Measurements from ENCODE around the gene DPP6. TPM values are rescaled to one million over a fixed set of nuclear protein-coding genes. Genes with fewer than 3 reads are reported as not detected.
"Not testable (repeated sequence)": the region's sequence is repeated elsewhere in the genome, so short reads cannot be mapped to it uniquely, and the experiment has no call there.

Gene DPP6
- total RNA-seq, 1 experiment from 2014 or later: not detected

- BruUV-seq (replicated peaks): not testable (repeated sequence)
Measured at GRCh38 chr7:154117411-154118390, 65.5 kb downstream of the DPP6 start.

GRCh38 chr7:154120825-154121224 is 68.6 kb downstream of the DPP6 start:
- H3K9me3 ChIP-seq (ENCODE audit: low read depth, low read length, poor library complexity, severe bottlenecking); BruUV-seq (replicated peaks); H3K4me3 ChIP-seq (ENCODE audit: low read depth, low read length, poor library complexity, severe bottlenecking); DNase-seq (ENCODE audit: low spot score); H3K4me1 ChIP-seq (ENCODE audit: insufficient read depth, low read length, poor library complexity, severe bottlenecking); H3K36me3 ChIP-seq (ENCODE audit: insufficient read depth, low read length, poor library complexity, severe bottlenecking); CTCF ChIA-PET; H3K27ac ChIP-seq (ENCODE audit: low read depth, low read length, poor library complexity, severe bottlenecking); POLR2A ChIA-PET (ENCODE audit: low non-redundant PET); intact Hi-C loops (cut with micrococcal nuclease; ENCODE audit: unreplicated experiment); H3K27me3 ChIP-seq (replicated peaks; ENCODE audit: insufficient read depth, low read depth, low read length, poor library complexity): not testable (repeated sequence)

More at GRCh38 chr7:154117411-154118390, 65.5 kb downstream of the DPP6 start:
- intact Hi-C loops (cut with micrococcal nuclease; ENCODE audit: unreplicated experiment); CTCF ChIA-PET; H3K4me3 ChIP-seq (ENCODE audit: low read depth, low read length, poor library complexity, severe bottlenecking); H3K4me1 ChIP-seq (ENCODE audit: insufficient read depth, low read length, poor library complexity, severe bottlenecking); H3K9me3 ChIP-seq (ENCODE audit: low read depth, low read length, poor library complexity, severe bottlenecking); H3K27me3 ChIP-seq (replicated peaks; ENCODE audit: insufficient read depth, low read depth, low read length, poor library complexity); POLR2A ChIA-PET (ENCODE audit: low non-redundant PET); DNase-seq (ENCODE audit: low spot score); H3K36me3 ChIP-seq (ENCODE audit: insufficient read depth, low read length, poor library complexity, severe bottlenecking); H3K27ac ChIP-seq (ENCODE audit: low read depth, low read length, poor library complexity, severe bottlenecking): not testable (repeated sequence)

GRCh38 chr7:154122720-154123119 is 70.5 kb downstream of the DPP6 start:
- BruUV-seq (replicated peaks); POLR2A ChIA-PET (ENCODE audit: low non-redundant PET): not testable (repeated sequence)

GRCh38 chr7:154123397-154123796 is 71.2 kb downstream of the DPP6 start:
- H3K9me3 ChIP-seq (ENCODE audit: low read depth, low read length, poor library complexity, severe bottlenecking); H3K27me3 ChIP-seq (replicated peaks; ENCODE audit: insufficient read depth, low read depth, low read length, poor library complexity); POLR2A ChIA-PET (ENCODE audit: low non-redundant PET); H3K27ac ChIP-seq (ENCODE audit: low read depth, low read length, poor library complexity, severe bottlenecking); CTCF ChIA-PET; DNase-seq (ENCODE audit: low spot score); BruUV-seq (replicated peaks); H3K36me3 ChIP-seq (ENCODE audit: insufficient read depth, low read length, poor library complexity, severe bottlenecking); intact Hi-C loops (cut with micrococcal nuclease; ENCODE audit: unreplicated experiment); H3K4me1 ChIP-seq (ENCODE audit: insufficient read depth, low read length, poor library complexity, severe bottlenecking); H3K4me3 ChIP-seq (ENCODE audit: low read depth, low read length, poor library complexity, severe bottlenecking): not testable (repeated sequence)

More at GRCh38 chr7:154122720-154123119, 70.5 kb downstream of the DPP6 start:
- H3K9me3 ChIP-seq (ENCODE audit: low read depth, low read length, poor library complexity, severe bottlenecking); H3K27me3 ChIP-seq (replicated peaks; ENCODE audit: insufficient read depth, low read depth, low read length, poor library complexity); H3K4me3 ChIP-seq (ENCODE audit: low read depth, low read length, poor library complexity, severe bottlenecking); DNase-seq (ENCODE audit: low spot score); H3K4me1 ChIP-seq (ENCODE audit: insufficient read depth, low read length, poor library complexity, severe bottlenecking); intact Hi-C loops (cut with micrococcal nuclease; ENCODE audit: unreplicated experiment); CTCF ChIA-PET; H3K36me3 ChIP-seq (ENCODE audit: insufficient read depth, low read length, poor library complexity, severe bottlenecking); H3K27ac ChIP-seq (ENCODE audit: low read depth, low read length, poor library complexity, severe bottlenecking): not testable (repeated sequence)

- CTCF ChIA-PET; intact Hi-C loops (cut with micrococcal nuclease; ENCODE audit: unreplicated experiment); DNase-seq (ENCODE audit: low spot score); H3K27me3 ChIP-seq (replicated peaks; ENCODE audit: insufficient read depth, low read depth, low read length, poor library complexity); H3K27ac ChIP-seq (ENCODE audit: low read depth, low read length, poor library complexity, severe bottlenecking); H3K36me3 ChIP-seq (ENCODE audit: insufficient read depth, low read length, poor library complexity, severe bottlenecking); H3K4me3 ChIP-seq (ENCODE audit: low read depth, low read length, poor library complexity, severe bottlenecking); H3K4me1 ChIP-seq (ENCODE audit: insufficient read depth, low read length, poor library complexity, severe bottlenecking); H3K9me3 ChIP-seq (ENCODE audit: low read depth, low read length, poor library complexity, severe bottlenecking); POLR2A ChIA-PET (ENCODE audit: low non-redundant PET); BruUV-seq (replicated peaks): not testable (repeated sequence)
Measured at GRCh38 chr7:154129142-154129541, 76.9 kb downstream of the DPP6 start.

DNA sequence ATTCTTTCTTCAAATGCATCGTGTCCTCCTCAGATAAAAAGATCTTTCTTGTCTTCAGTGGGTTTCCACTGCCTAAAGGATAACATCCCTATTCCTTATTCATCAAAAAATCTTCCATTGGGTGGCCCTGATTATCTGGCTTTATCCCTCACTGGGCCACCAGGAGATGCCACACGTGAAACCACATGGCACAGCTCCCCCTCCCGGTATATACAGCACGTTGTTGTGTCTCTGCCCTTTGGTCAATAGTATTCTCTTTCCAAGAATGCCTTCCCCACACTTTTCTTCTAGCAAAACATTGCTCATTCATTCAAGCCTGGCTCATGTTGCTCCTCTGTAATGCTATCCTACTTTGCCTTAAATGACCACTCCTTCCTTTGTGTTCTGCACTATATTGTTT is 80.4 kb downstream of the DPP6 start:
- H3K9me3 ChIP-seq (ENCODE audit: low read depth, low read length, poor library complexity, severe bottlenecking); H3K27me3 ChIP-seq (replicated peaks; ENCODE audit: insufficient read depth, low read depth, low read length, poor library complexity); H3K4me3 ChIP-seq (ENCODE audit: low read depth, low read length, poor library complexity, severe bottlenecking); H3K27ac ChIP-seq (ENCODE audit: low read depth, low read length, poor library complexity, severe bottlenecking); H3K36me3 ChIP-seq (ENCODE audit: insufficient read depth, low read length, poor library complexity, severe bottlenecking); BruUV-seq (replicated peaks); POLR2A ChIA-PET (ENCODE audit: low non-redundant PET); H3K4me1 ChIP-seq (ENCODE audit: insufficient read depth, low read length, poor library complexity, severe bottlenecking); intact Hi-C loops (cut with micrococcal nuclease; ENCODE audit: unreplicated experiment); CTCF ChIA-PET; DNase-seq (ENCODE audit: low spot score): not testable (repeated sequence)

- POLR2A ChIA-PET (ENCODE audit: low non-redundant PET); H3K27ac ChIP-seq (ENCODE audit: low read depth, low read length, poor library complexity, severe bottlenecking); H3K27me3 ChIP-seq (replicated peaks; ENCODE audit: insufficient read depth, low read depth, low read length, poor library complexity); H3K4me3 ChIP-seq (ENCODE audit: low read depth, low read length, poor library complexity, severe bottlenecking); BruUV-seq (replicated peaks); H3K4me1 ChIP-seq (ENCODE audit: insufficient read depth, low read length, poor library complexity, severe bottlenecking); H3K9me3 ChIP-seq (ENCODE audit: low read depth, low read length, poor library complexity, severe bottlenecking); CTCF ChIA-PET; intact Hi-C loops (cut with micrococcal nuclease; ENCODE audit: unreplicated experiment); H3K36me3 ChIP-seq (ENCODE audit: insufficient read depth, low read length, poor library complexity, severe bottlenecking); DNase-seq (ENCODE audit: low spot score): not testable (repeated sequence)
Measured at GRCh38 chr7:154133703-154134277, 81.6 kb downstream of the DPP6 start.

Data from A673 (cell line).